Endodermal cell (in vitro differentiated cells): Measurements from ENCODE around the gene STK11. TPM values are rescaled to one million over a fixed set of nuclear protein-coding genes. Genes with fewer than 3 reads are reported as not detected.

Experiments
- DNase-seq: peaks from one replicate; pipeline ENCODE4 v3.0.0-alpha.2; 2017
- H3K27ac ChIP-seq: 2 replicates; pipeline ENCODE4 v1.5.1; 2013; ENCODE audit warnings: mild to moderate bottlenecking, low read depth, low read length, moderate library complexity
- H3K27me3 ChIP-seq: 2 replicates; pipeline ENCODE4 v1.6.1; 2013; ENCODE audit warnings: mild to moderate bottlenecking, low read length, moderate library complexity; ENCODE audit not compliant: insufficient read depth, control insufficient read depth, poor library complexity, severe bottlenecking
- H3K36me3 ChIP-seq: 2 replicates; pipeline ENCODE4 v1.7.0; 2013; ENCODE audit warnings: mild to moderate bottlenecking, low read length, moderate library complexity; ENCODE audit not compliant: control insufficient read depth, insufficient read depth
- H3K4me1 ChIP-seq: one replicate; pipeline ENCODE4 v1.7.0; 2013; ENCODE audit warnings: low read length; ENCODE audit not compliant: control insufficient read depth, insufficient read depth
- H3K4me3 ChIP-seq: 2 replicates; pipeline ENCODE4 v1.5.1; 2013; ENCODE audit warnings: mild to moderate bottlenecking, low read length, moderate library complexity
- H3K9ac ChIP-seq: 2 replicates; pipeline ENCODE4 v1.6.1; 2013; ENCODE audit warnings: mild to moderate bottlenecking, low read length, moderate library complexity; ENCODE audit not compliant: poor library complexity, severe bottlenecking; ENCODE audit errors: extremely low read depth
- H3K9me3 ChIP-seq: 2 replicates; pipeline ENCODE4 v1.6.1; 2013; ENCODE audit warnings: mild to moderate bottlenecking, low read length, moderate library complexity; ENCODE audit not compliant: control insufficient read depth
- H3K27ac Mint-ChIP-seq: 2 replicates; pipeline ENCODE4 v1.8.0; 2020; ENCODE audit warnings: mixed read lengths
- H3K27me3 Mint-ChIP-seq: 2 replicates; pipeline ENCODE4 v1.8.0; 2021; ENCODE audit warnings: mild to moderate bottlenecking, mixed read lengths; ENCODE audit not compliant: insufficient read depth
- H3K36me3 Mint-ChIP-seq: 2 replicates; pipeline ENCODE4 v1.8.0; 2020; ENCODE audit warnings: low read depth, mixed read lengths
- H3K4me1 Mint-ChIP-seq: 2 replicates; pipeline ENCODE4 v1.8.0; 2020; ENCODE audit warnings: mixed read lengths
- H3K4me3 Mint-ChIP-seq: 2 replicates; pipeline ENCODE4 v1.8.0; 2020; ENCODE audit warnings: mild to moderate bottlenecking, moderate library complexity, mixed read lengths
- H3K9me3 Mint-ChIP-seq: 2 replicates; pipeline ENCODE4 v1.8.0; 2020; ENCODE audit warnings: mild to moderate bottlenecking, mixed read lengths
- CTCF ChIP-seq: fragments of 200-600 bp; sonication (generic); conservative IDR thresholded peaks from 2 replicates; pipeline ENCODE4 v1.5.0; 2021; ENCODE audit warnings: antibody characterized with exemption, mild to moderate bottlenecking
- WGBS, 2 experiments: methylation state at CpG; one replicate each; pipeline versions ENCODE4 v1.1.5 to v1.1.7; 2013; ENCODE audit warnings: missing lambda C conversion rate in 2 of 2, mixed read lengths in 1 of 2; ENCODE audit not compliant: insufficient coverage in 1 of 2, insufficient read length in 1 of 2; 5-methylcytosine and 5-hydroxymethylcytosine counted together
- total RNA-seq, 2 donors: library from RNA; stranded (reverse); fragmentation: NEBNext Ultra II Directional in 1 of 2; extraction: Animal tissue kit (Norgen Biotek cat#: 25700) in 1 of 2; gene quantifications; 2 replicates in 1 of 2; 3 replicates in 1 of 2; pipeline ENCODE4 v1.2.1, GENCODE V29; 2021

Gene STK11
- total RNA-seq, 2 donors from 2014 or later: 78.8 to 81.4 TPM

GRCh38 chr19:1210227-1210538, 4.6 kb downstream of the STK11 start:
- H3K27ac Mint-ChIP-seq: peak overlapping the region; percentile 39
- peak overlapping the region; percentile 37 for H3K27ac ChIP-seq

GRCh38 chr19:1211494-1212234, 6.1 kb downstream of the STK11 start:
- peak; percentile 83 for DNase-seq
- H3K9ac ChIP-seq: no peak overlapping the region
- WGBS, 2 experiments: 95 to 96% methylated on average over 27 to 33 of the region's 33 CpGs

More at GRCh38 chr19:1210227-1210538, 4.6 kb downstream of the STK11 start:
- peaks cover 24% of the 10 kb centered on the region for H3K36me3 ChIP-seq
- H3K36me3 Mint-ChIP-seq: peaks cover 26% of the 10 kb centered on the region
- TF ChIP-seq CTCF: no peak
- H3K27me3 ChIP-seq: no peaks in the 10 kb centered on the region
- peaks cover 9% of the 10 kb centered on the region for H3K4me1 Mint-ChIP-seq
- H3K9me3 Mint-ChIP-seq: no peaks in the 10 kb centered on the region
- H3K4me3 Mint-ChIP-seq: no peak overlapping the region
- WGBS, 2 experiments: 95 to 96% methylated on average over 5 to 13 of the region's 13 CpGs
- no peak overlapping the region for H3K9ac ChIP-seq
- H3K9me3 ChIP-seq: no peaks in the 10 kb centered on the region
- no peaks in the 10 kb centered on the region for H3K27me3 Mint-ChIP-seq
- no peak overlapping the region for H3K4me3 ChIP-seq
- no peak for DNase-seq
- H3K4me1 ChIP-seq: no peaks in the 10 kb centered on the region

More at GRCh38 chr19:1211494-1212234, 6.1 kb downstream of the STK11 start:
- H3K4me1 ChIP-seq: no peaks in the 10 kb centered on the region
- no peak overlapping the region for H3K4me3 Mint-ChIP-seq
- no peaks in the 10 kb centered on the region for H3K9me3 Mint-ChIP-seq
- no peaks in the 10 kb centered on the region for H3K27me3 ChIP-seq
- H3K27ac ChIP-seq: no peak overlapping the region
- peak overlapping the region; percentile 61 for H3K27ac Mint-ChIP-seq
- no peaks in the 10 kb centered on the region for H3K9me3 ChIP-seq
- peaks cover 9% of the 10 kb centered on the region for H3K4me1 Mint-ChIP-seq
- H3K36me3 ChIP-seq: peaks cover 24% of the 10 kb centered on the region
- no peak for TF ChIP-seq CTCF
- H3K36me3 Mint-ChIP-seq: peaks cover 26% of the 10 kb centered on the region
- H3K27me3 Mint-ChIP-seq: no peaks in the 10 kb centered on the region
- no peak overlapping the region for H3K4me3 ChIP-seq
